ENCODE measurements around the gene NOS3.

NOS3 gene

DNA sequence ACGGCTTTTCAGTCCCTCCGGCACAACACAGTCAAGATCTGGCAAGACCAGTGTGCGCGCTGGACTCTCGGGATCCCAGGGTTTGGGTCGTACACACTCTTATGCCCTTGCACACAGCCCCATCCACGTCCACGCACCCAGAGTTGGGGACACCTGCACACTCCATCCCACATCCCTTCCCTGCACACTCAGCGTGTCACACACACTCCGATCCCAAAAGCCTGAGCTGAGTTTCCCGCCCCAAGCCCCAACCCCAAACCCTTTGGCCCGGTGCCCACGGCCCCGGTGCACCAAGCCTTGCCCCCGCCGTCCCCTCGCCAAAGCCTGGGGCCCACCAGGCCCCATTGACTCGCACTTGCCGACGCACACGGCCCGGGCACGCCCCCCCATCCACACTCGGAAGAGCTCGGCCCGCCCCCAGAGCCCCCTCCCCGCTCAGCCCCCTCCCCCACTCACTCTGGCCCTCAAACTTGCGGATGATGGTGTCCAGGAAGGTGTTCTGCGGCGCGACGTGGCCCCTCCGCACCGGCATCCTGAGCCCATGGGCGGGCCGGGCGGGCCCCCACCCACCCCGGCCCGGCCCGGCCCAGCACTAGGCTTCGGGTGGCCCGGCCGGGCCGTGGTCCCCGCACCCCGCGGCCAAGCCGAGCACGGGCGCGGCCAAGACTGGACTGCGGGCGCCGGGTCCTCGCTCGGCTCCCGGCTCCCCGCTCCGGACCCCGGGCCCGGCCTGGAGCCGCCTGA is 13.3 kb upstream of the NOS3 start:
- Histone ChIP-seq H3K4me1 (ENCODE audit: insufficient read depth, poor library complexity, severe bottlenecking) (no peaks in the 10 kb centered on the region), H3K36me3 (ENCODE audit: low read depth) (no peaks in the 10 kb centered on the region), H3K4me3 (ENCODE audit: severe bottlenecking) (peak overlapping the region; percentile 25), H3K27ac (ENCODE audit: poor library complexity, severe bottlenecking) (no peak overlapping the region), H3K27me3 (ENCODE audit: insufficient read depth, poor library complexity, severe bottlenecking) (peaks cover 58% of the 10 kb centered on the region), H3K9me3 (ENCODE audit: severe bottlenecking) (no peaks in the 10 kb centered on the region)
- TF ChIP-seq, protein P1, sequence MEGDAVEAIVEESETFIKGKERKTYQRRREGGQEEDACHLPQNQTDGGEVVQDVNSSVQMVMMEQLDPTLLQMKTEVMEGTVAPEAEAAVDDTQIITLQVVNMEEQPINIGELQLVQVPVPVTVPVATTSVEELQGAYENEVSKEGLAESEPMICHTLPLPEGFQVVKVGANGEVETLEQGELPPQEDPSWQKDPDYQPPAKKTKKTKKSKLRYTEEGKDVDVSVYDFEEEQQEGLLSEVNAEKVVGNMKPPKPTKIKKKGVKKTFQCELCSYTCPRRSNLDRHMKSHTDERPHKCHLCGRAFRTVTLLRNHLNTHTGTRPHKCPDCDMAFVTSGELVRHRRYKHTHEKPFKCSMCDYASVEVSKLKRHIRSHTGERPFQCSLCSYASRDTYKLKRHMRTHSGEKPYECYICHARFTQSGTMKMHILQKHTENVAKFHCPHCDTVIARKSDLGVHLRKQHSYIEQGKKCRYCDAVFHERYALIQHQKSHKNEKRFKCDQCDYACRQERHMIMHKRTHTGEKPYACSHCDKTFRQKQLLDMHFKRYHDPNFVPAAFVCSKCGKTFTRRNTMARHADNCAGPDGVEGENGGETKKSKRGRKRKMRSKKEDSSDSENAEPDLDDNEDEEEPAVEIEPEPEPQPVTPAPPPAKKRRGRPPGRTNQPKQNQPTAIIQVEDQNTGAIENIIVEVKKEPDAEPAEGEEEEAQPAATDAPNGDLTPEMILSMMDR (IDR thresholded peaks at IDR 0.05; ENCODE audit: poor library complexity, severe bottlenecking) = no peak
- no peak for ATAC-seq (ENCODE audit: low read depth)
- DNase-seq (ENCODE audit: low spot score) = no peak

DNA sequence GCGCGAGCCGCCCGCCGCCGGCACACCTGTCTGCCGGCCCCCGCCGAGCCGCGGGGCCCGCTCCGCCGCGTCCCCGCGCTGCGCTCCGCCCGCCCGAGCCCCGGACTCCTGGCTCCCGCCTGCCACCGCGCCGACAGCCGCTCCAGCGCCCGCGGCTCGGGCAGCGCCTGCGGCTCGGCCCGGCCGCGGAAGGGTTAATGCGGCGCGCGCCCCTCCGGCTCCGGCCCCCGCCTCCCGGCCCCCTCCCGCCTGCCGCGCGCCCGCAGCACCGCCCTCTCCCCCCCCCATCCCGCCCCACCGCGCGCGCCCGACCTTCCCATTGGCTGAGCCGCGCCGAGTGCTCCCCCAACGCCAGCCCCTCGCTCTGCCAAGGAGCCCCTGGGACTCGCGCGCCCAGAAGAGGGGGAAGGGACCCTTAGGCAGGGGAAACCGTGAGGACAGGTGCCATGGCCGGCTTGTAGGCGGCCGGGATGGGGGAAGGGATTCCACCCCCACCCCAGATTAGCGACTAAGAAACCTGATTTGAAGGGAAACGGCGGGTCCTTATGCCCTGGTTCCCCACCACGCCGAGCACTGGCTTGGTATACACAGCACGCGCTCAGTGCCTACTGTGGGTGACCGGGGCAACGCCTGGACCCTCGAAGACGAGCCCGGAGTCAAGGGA is 12.6 kb upstream of the NOS3 start, which contains the start of gene KCNH2:
KCNH2 (minus strand) TSS at position 196 of the 664 bp plus-strand sequence. CDS start 408 bp downstream, outside the sequence.
- TF ChIP-seq, protein P1 (IDR thresholded peaks at IDR 0.05; ENCODE audit: poor library complexity, severe bottlenecking) = no peak
- no peak within 1 kb of the TSS for H3K27ac ChIP-seq (ENCODE audit: poor library complexity, severe bottlenecking)
- no peaks in the 10 kb centered on the region for H3K36me3 ChIP-seq (ENCODE audit: low read depth)
- ATAC-seq (ENCODE audit: low read depth) = no peak
- H3K9me3 ChIP-seq (ENCODE audit: severe bottlenecking) = no peaks in the 10 kb centered on the region
- no peak for DNase-seq (ENCODE audit: low spot score)
- H3K4me1 ChIP-seq (ENCODE audit: insufficient read depth, poor library complexity, severe bottlenecking) = no peaks in the 10 kb centered on the region
- H3K4me3 ChIP-seq (ENCODE audit: severe bottlenecking) = peak within 1 kb of the TSS; percentile 25
- peaks cover 62% of the 10 kb centered on the region for H3K27me3 ChIP-seq (ENCODE audit: insufficient read depth, poor library complexity, severe bottlenecking)

DNA sequence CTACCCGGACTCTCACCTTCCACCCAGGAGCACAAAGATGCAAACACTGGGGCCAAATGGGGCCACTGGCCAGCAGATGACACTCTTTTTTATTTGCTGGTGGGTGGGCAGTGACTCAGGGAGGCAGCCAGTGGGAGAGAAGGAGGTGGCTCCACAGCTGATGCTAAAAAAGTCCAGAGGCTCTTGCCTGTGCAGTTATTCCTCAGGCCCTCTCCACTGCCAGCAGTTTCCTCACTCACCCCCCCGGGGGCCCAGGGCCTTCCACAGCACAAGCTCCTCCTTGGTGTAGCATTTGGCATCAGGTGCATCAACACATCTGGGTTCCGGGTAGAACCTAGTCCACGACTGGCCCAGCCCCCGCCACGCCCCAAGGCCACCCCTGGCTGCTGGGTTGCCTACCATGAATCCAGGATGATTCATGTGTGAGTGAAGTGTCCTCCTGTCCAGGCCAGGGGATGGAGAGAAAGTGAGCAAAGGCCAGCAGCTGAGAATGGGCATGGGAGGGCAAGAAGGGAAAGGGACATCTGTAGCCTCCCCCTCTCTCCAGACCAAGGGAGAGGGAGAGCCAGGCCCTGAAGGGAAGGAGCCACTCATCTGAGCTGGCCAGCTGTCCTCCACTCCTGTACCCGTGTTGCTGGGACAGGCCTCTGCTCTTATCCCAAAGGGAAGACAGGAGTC is 11.0 kb upstream of the NOS3 start:
- Histone ChIP-seq H3K4me3 (ENCODE audit: severe bottlenecking) (no peak overlapping the region), H3K36me3 (ENCODE audit: low read depth) (no peaks in the 10 kb centered on the region), H3K27ac (ENCODE audit: poor library complexity, severe bottlenecking) (no peak overlapping the region), H3K4me1 (ENCODE audit: insufficient read depth, poor library complexity, severe bottlenecking) (no peaks in the 10 kb centered on the region), H3K27me3 (ENCODE audit: insufficient read depth, poor library complexity, severe bottlenecking) (peaks cover 64% of the 10 kb centered on the region), H3K9me3 (ENCODE audit: severe bottlenecking) (no peaks in the 10 kb centered on the region)
- ATAC-seq (ENCODE audit: low read depth) = 0 out of 3 replicates have a peak, but pooled peaks have one; percentile 11
- DNase-seq (ENCODE audit: low spot score) = no peak
- TF ChIP-seq, protein P1 (IDR thresholded peaks at IDR 0.05; ENCODE audit: poor library complexity, severe bottlenecking) = no peak

DNA sequence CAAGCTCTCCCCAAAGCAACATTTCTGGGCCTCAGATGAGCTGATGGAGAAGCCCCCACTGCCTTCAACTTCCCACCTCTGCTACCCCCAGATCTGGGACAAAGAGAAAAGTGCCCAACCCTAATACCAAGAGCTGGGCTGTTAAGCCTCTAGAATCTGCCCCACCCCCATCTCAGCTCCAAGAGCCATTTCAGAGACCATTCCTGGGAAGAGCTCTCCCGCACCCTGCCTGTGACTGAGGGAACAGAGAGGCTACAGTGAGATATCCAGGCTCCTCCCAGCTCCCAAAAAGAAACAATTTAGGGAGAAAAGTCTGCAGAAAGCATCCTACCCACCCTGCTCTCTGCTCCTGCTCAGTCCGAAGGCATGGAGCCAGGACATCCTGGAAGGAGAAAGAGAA is 10.2 kb upstream of the NOS3 start:
- TF ChIP-seq, protein P1 (IDR thresholded peaks at IDR 0.05; ENCODE audit: poor library complexity, severe bottlenecking) = no peak
- DNase-seq (ENCODE audit: low spot score) (no peak), ATAC-seq (ENCODE audit: low read depth) (no peak)
- Histone ChIP-seq H3K36me3 (ENCODE audit: low read depth) (no peaks in the 10 kb centered on the region), H3K27me3 (ENCODE audit: insufficient read depth, poor library complexity, severe bottlenecking) (peaks cover 62% of the 10 kb centered on the region), H3K4me1 (ENCODE audit: insufficient read depth, poor library complexity, severe bottlenecking) (no peaks in the 10 kb centered on the region), H3K9me3 (ENCODE audit: severe bottlenecking) (no peaks in the 10 kb centered on the region), H3K4me3 (ENCODE audit: severe bottlenecking) (no peak overlapping the region), H3K27ac (ENCODE audit: poor library complexity, severe bottlenecking) (no peak overlapping the region)

All from RWPE2 (cell line).